Muscle of leg (tissue), 11 donors: ENCODE data around the gene NANOS2. TPM values are rescaled to one million over a fixed set of nuclear protein-coding genes. Genes with fewer than 3 reads are reported as not detected.
A peak's percentile ranks its signal among the peaks of the same experiment; 100 is the strongest.
"Not testable (repeated sequence)": the region's sequence is repeated elsewhere in the genome, so short reads cannot be mapped to it uniquely, and the experiment has no call there.

Source experiments
- DNase-seq: peaks from one replicate; pipeline ENCODE4 v3.0.0; 2013
- H3K27ac ChIP-seq: one replicate; pipeline ENCODE4 v1.5.1; 2013; ENCODE audit warnings: mild to moderate bottlenecking, low read length, control low read depth
- H3K27me3 ChIP-seq: one replicate; pipeline ENCODE4 v1.6.1; 2013; ENCODE audit warnings: low read length; ENCODE audit not compliant: control insufficient read depth, insufficient read depth
- H3K36me3 ChIP-seq: one replicate; pipeline ENCODE4 v1.6.1; 2013; ENCODE audit warnings: low read length; ENCODE audit not compliant: control insufficient read depth, insufficient read depth
- H3K4me1 ChIP-seq: one replicate; pipeline ENCODE4 v1.6.1; 2013; ENCODE audit warnings: low read length; ENCODE audit not compliant: control insufficient read depth, insufficient read depth
- H3K4me3 ChIP-seq: one replicate; pipeline ENCODE4 v1.5.1; 2013; ENCODE audit warnings: low read length, control low read depth
- H3K9me3 ChIP-seq: replicated peaks from 2 replicates; pipeline ENCODE4 v1.6.1; 2013; ENCODE audit warnings: low read depth, low read length; ENCODE audit not compliant: control insufficient read depth
- WGBS: methylation state at CpG from one replicate; pipeline ENCODE4 v1.1.5; 2013; ENCODE audit warnings: missing lambda C conversion rate; ENCODE audit not compliant: insufficient coverage; 5-methylcytosine and 5-hydroxymethylcytosine counted together
- polyA plus RNA-seq, 8 donors: library from polyadenylated mRNA; unstranded; fragments of 120-200 nt; gene quantifications; one replicate each; pipeline versions ENCODE4 v1.2.1 to v1.2.3, GENCODE V29; 2013; ENCODE audit warnings: inconsistent platforms in 1 of 8, low replicate concordance in 1 of 8; ENCODE audit not compliant: insufficient read length in 8 of 8, insufficient read depth in 1 of 8
- total RNA-seq: library from RNA; stranded (reverse); fragments of 120-200 nt; gene quantifications from one replicate; pipeline ENCODE4 v1.2.4, GENCODE V29; 2013

The NANOS2 gene
- total and polyA plus RNA-seq, 9 donors = not detected

DNA sequence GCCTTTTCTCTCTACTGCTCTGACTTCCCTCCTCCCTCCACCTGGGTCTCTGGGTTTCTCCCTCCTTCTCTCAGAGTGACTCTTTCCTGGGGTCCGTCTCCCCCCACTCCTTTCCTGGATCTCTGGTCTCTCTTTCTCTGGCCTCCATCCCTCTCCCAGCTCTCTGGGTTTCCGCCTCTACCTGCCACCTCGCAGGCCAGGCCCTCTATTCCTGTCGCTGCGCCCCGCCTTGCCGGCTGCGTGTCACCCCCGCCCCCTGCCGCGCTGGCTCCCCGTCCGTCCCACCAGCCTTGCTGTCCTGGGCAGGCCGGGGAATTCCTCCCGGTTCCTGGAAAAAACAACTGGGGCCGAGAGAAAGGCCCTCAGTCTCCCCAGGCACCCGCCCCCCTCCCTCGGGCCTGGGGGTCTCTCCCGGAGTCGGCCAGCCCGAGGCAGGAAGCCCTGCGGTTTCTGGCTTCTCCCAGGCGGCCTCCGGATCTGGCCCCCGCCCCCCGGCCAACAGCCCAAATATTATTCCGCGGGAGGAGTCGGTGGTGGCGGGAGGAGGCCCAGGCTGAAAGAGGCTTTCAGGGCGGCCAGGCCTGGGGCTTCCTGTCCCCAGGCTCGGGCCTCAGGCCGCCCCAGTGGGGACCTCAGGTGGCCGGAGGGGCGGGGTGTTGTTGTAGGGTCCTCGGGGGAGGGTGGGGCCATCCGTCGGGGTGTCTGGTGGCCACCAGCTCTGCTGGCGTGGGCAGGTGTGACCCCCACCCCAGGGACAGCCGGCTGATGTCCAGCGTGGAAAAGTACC lies 38.0 kb downstream of the NANOS2 start:
- DNase-seq = peak; percentile 83
- H3K27ac ChIP-seq = peak overlapping the region; percentile 71
- peaks cover 13% of the 10 kb centered on the region for H3K4me1 ChIP-seq
- H3K9me3 ChIP-seq = no peaks in the 10 kb centered on the region
- peak overlapping the region; percentile 32 for H3K4me3 ChIP-seq
- 4% methylated on average over 20 of the region's 41 CpGs for WGBS
- H3K27me3 ChIP-seq = peaks cover 39% of the 10 kb centered on the region
- H3K36me3 ChIP-seq = peaks cover 2% of the 10 kb centered on the region

- 28% methylated on average over 3 of the region's 4 CpGs for WGBS
- Histone ChIP-seq H3K36me3 (peaks cover 1% of the 10 kb centered on the region), H3K4me3 (peak overlapping the region; percentile 32), H3K27ac (peak overlapping the region; percentile 71), H3K4me1 (peaks cover 13% of the 10 kb centered on the region), H3K9me3 (no peaks in the 10 kb centered on the region), H3K27me3 (peaks cover 39% of the 10 kb centered on the region)
- DNase-seq = no peak
Observed at GRCh38 chr19:45876161-45876410, 38.5 kb downstream of the NANOS2 start.

DNA sequence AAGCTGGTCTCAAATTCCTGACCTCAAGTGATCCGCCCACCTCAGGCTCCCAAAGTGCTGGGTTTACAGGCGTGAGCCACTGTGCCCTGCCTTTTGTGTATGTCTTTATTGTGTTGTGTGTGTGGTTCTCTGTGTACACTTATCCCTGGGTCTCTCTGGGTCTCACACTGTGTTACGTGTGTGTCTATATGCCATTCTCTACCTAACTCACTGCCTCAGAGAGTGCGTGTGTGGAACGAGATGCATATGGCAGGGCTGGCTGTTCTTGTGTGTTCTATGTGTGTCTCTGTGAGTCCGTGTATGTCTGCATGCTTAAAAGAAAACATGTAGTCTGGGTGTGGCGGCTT lies 40.0 kb downstream of the NANOS2 start:
- peaks cover 13% of the 10 kb centered on the region for H3K4me1 ChIP-seq
- H3K27ac ChIP-seq = no peak overlapping the region
- H3K9me3 ChIP-seq = no peaks in the 10 kb centered on the region
- no peak for DNase-seq
- 60% methylated on average over 1 of the region's 7 CpGs for WGBS
- H3K36me3 ChIP-seq = no peaks in the 10 kb centered on the region
- no peak overlapping the region for H3K4me3 ChIP-seq
- peaks cover 39% of the 10 kb centered on the region for H3K27me3 ChIP-seq

DNA sequence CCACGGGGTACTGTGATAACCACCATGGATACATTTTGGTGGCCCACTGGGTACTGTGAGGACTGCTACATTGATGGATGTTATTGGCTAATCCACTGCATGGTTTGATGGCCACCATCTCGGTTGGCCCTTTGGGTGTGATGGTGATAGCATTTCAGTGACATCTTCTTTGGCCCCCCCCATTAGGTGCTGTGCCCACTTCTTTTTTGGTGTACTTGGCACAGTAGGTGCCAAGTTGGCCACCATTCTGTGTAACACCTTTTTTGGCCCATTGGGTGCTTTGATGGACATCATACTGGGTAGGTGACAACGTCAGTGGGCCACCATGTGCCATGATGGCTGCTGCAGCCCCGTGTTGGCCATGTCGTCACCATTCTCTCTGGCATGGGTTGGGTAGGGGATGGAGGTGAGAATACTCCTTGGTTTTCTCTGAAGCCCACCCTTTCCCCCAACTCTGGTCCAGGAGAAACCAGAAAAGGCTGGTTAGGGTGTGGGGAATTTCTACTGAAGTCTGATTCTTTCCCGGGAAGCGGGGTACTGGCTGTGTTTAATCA lies 41.3 kb downstream of the NANOS2 start:
- DNase-seq = no peak
- H3K9me3 ChIP-seq = no peaks in the 10 kb centered on the region
- H3K4me1 ChIP-seq = peaks cover 13% of the 10 kb centered on the region
- WGBS = 90% methylated on average over 4 of the region's 7 CpGs
- no peak overlapping the region for H3K4me3 ChIP-seq
- no peak overlapping the region for H3K27ac ChIP-seq
- H3K27me3 ChIP-seq = peaks cover 42% of the 10 kb centered on the region
- H3K36me3 ChIP-seq = no peaks in the 10 kb centered on the region

GRCh38 chr19:45872095-45872919 lies 42.3 kb downstream of the NANOS2 start:
- no peaks in the 10 kb centered on the region for H3K9me3 ChIP-seq
- H3K27me3 ChIP-seq = peaks cover 44% of the 10 kb centered on the region
- H3K27ac ChIP-seq = no peak overlapping the region
- H3K4me1 ChIP-seq = peaks cover 13% of the 10 kb centered on the region
- DNase-seq = no peak
- 95% methylated on average over 20 of the region's 34 CpGs for WGBS
- no peak overlapping the region for H3K4me3 ChIP-seq
- no peaks in the 10 kb centered on the region for H3K36me3 ChIP-seq

GRCh38 chr19:45870798-45871197 lies 43.8 kb downstream of the NANOS2 start:
- Histone ChIP-seq H3K36me3 (no peaks in the 10 kb centered on the region), H3K9me3 (no peaks in the 10 kb centered on the region), H3K27ac (no peak overlapping the region), H3K4me3 (no peak overlapping the region), H3K27me3 (peaks cover 47% of the 10 kb centered on the region), H3K4me1 (no peaks in the 10 kb centered on the region)
- no peak for DNase-seq
- no CpG with 5 or more reads among the region's 5 CpGs for WGBS

GRCh38 chr19:45867241-45867640 lies 47.3 kb downstream of the NANOS2 start:
- Histone ChIP-seq H3K27me3 (peaks cover 53% of the 10 kb centered on the region), H3K4me1 (peaks cover 10% of the 10 kb centered on the region)
- not testable (repeated sequence) for H3K9me3 ChIP-seq, H3K27ac ChIP-seq, H3K36me3 ChIP-seq, H3K4me3 ChIP-seq, DNase-seq
- 80% methylated on average over 2 of the region's 4 CpGs for WGBS

GRCh38 chr19:45866400-45867176 lies 48.0 kb downstream of the NANOS2 start:
- no peaks in the 10 kb centered on the region for H3K9me3 ChIP-seq
- no peak overlapping the region for H3K4me3 ChIP-seq
- no CpG with 5 or more reads among the region's 11 CpGs for WGBS
- H3K4me1 ChIP-seq = peaks cover 11% of the 10 kb centered on the region
- no peak for DNase-seq
- no peaks in the 10 kb centered on the region for H3K36me3 ChIP-seq
- H3K27ac ChIP-seq = no peak overlapping the region
- H3K27me3 ChIP-seq = peaks cover 47% of the 10 kb centered on the region

GRCh38 chr19:45865269-45865948 lies 49.2 kb downstream of the NANOS2 start:
- WGBS = 58% methylated on average over 3 of the region's 9 CpGs
- no peak overlapping the region for H3K27ac ChIP-seq
- H3K4me1 ChIP-seq = peaks cover 11% of the 10 kb centered on the region
- no peak overlapping the region for H3K4me3 ChIP-seq
- H3K9me3 ChIP-seq = no peaks in the 10 kb centered on the region
- H3K27me3 ChIP-seq = peaks cover 47% of the 10 kb centered on the region
- DNase-seq = no peak
- peaks cover 4% of the 10 kb centered on the region for H3K36me3 ChIP-seq
